Measurements from ENCODE around the gene PLSCR2.

Gene PLSCR2

GRCh38 chr3:146468671-146469149 is 651 bp downstream of the PLSCR2 start:
- no peak for TF ChIP-seq CTCF (IDR thresholded peaks at IDR 0.05; ENCODE audit: low read depth, low read length, missing control alignments)
- in situ Hi-C loops (cut with HindIII; ENCODE audit: low sequenced_read_pairs): no loop called here
- no peak for DNase-seq (ENCODE audit: low read depth)
- peak overlapping the region; percentile 25 for H3K4me3 ChIP-seq (ENCODE audit: low read depth, low read length)

- no peak for TF ChIP-seq CTCF (IDR thresholded peaks at IDR 0.05; ENCODE audit: low read depth, low read length, missing control alignments)
- in situ Hi-C loops (cut with HindIII; ENCODE audit: low sequenced_read_pairs): no loop called here
- DNase-seq (ENCODE audit: low read depth): no peak
These were observed 1.1 kb downstream of the PLSCR2 start for GRCh38 chr3:146468234-146468633.

GRCh38 chr3:146466604-146467003 is 2.8 kb downstream of the PLSCR2 start:
- no peak for TF ChIP-seq CTCF (IDR thresholded peaks at IDR 0.05; ENCODE audit: low read depth, low read length, missing control alignments)
- peak; percentile 6 for DNase-seq (ENCODE audit: low read depth)
- in situ Hi-C loops (cut with HindIII; ENCODE audit: low sequenced_read_pairs): no loop called here
- no peak overlapping the region for H3K4me3 ChIP-seq (ENCODE audit: low read depth, low read length)

More at GRCh38 chr3:146468234-146468633, 1.1 kb downstream of the PLSCR2 start:
- H3K4me3 ChIP-seq (ENCODE audit: low read depth, low read length): no peak overlapping the region

- in situ Hi-C loops (cut with HindIII; ENCODE audit: low sequenced_read_pairs): no loop called here
- no peak overlapping the region for H3K4me3 ChIP-seq (ENCODE audit: low read depth, low read length)
These were observed 3.5 kb downstream of the PLSCR2 start for GRCh38 chr3:146465693-146466465.

GRCh38 chr3:146464783-146465182 is 4.6 kb downstream of the PLSCR2 start:
- no peak for TF ChIP-seq CTCF (IDR thresholded peaks at IDR 0.05; ENCODE audit: low read depth, low read length, missing control alignments)
- in situ Hi-C loops (cut with HindIII; ENCODE audit: low sequenced_read_pairs): no loop called here
- H3K4me3 ChIP-seq (ENCODE audit: low read depth, low read length): no peak overlapping the region
- no peak for DNase-seq (ENCODE audit: low read depth)

More at GRCh38 chr3:146465693-146466465, 3.5 kb downstream of the PLSCR2 start:
- no peak for TF ChIP-seq CTCF (IDR thresholded peaks at IDR 0.05; ENCODE audit: low read depth, low read length, missing control alignments)
- peak; percentile 46 for DNase-seq (ENCODE audit: low read depth)

- no peak overlapping the region for H3K4me3 ChIP-seq (ENCODE audit: low read depth, low read length)
- in situ Hi-C loops (cut with HindIII; ENCODE audit: low sequenced_read_pairs): no loop called here
- DNase-seq (ENCODE audit: low read depth): no peak
- TF ChIP-seq CTCF (IDR thresholded peaks at IDR 0.05; ENCODE audit: low read depth, low read length, missing control alignments): no peak
These were observed 5.3 kb downstream of the PLSCR2 start for GRCh38 chr3:146464005-146464595.

All from astrocyte of the cerebellum (primary cell).